Right lobe of liver (tissue), 4 donors: ENCODE measurements around the gene NRAP.

ENCODE experiments used
- CTCF ChIP-seq, 4 donors: fragments of 200-600 bp in 3 of 4; fragments of 450-650 bp in 1 of 4; IDR thresholded peaks; one replicate each; pipeline versions ENCODE4 v1.5.1 to v1.8.0; 2016 to 2022; ENCODE audit warnings: antibody characterized with exemption in 4 of 4, mild to moderate bottlenecking in 2 of 4
- POLR2A ChIP-seq: fragments of 450-650 bp; IDR thresholded peaks from one replicate; pipeline ENCODE4 v1.6.1; 2017; ENCODE audit warnings: antibody characterized with exemption, mild to moderate bottlenecking
- donor health status: DM: no; HTN: no; CAD: no.
- donor health status: DM: no; HTN: no; CAD: no.
- donor health status: DM: no; HTN: yes; CAD: no.

GRCh38 chr10:113651898-113652297 lies 11.9 kb downstream of the NRAP start:
- TF ChIP-seq CTCF (IDR thresholded peaks at IDR 0.05) (no peak), POLR2A (no peak)
